Spinal cord (tissue), 10 donors: ENCODE measurements around the gene LOXL4. TPM values are rescaled to one million over a fixed set of nuclear protein-coding genes. Genes with fewer than 3 reads are reported as not detected.

Experiments
- DNase-seq, 6 donors: peaks; one replicate each; pipeline versions ENCODE4 v3.0.0 to v3.0.0-alpha.2; 2013 to 2015; ENCODE audit warnings: low spot score in 6 of 6, low read depth in 4 of 6
- H3K27ac ChIP-seq: one replicate; pipeline ENCODE4 v1.5.1; 2013; ENCODE audit warnings: low read depth, low read length, control low read depth
- H3K27me3 ChIP-seq: one replicate; pipeline ENCODE4 v1.6.1; 2013; ENCODE audit warnings: low read length; ENCODE audit not compliant: control insufficient read depth, insufficient read depth
- H3K36me3 ChIP-seq: one replicate; pipeline ENCODE4 v1.6.1; 2013; ENCODE audit warnings: low read length; ENCODE audit not compliant: control insufficient read depth, insufficient read depth
- H3K4me1 ChIP-seq: one replicate; pipeline ENCODE4 v1.6.1; 2013; ENCODE audit warnings: low read length; ENCODE audit not compliant: control insufficient read depth, insufficient read depth
- H3K4me3 ChIP-seq: one replicate; pipeline ENCODE4 v1.5.1; 2013; ENCODE audit warnings: low read depth, low read length, control low read depth
- H3K9me3 ChIP-seq: one replicate; pipeline ENCODE4 v1.6.1; 2013; ENCODE audit warnings: low read length; ENCODE audit not compliant: control insufficient read depth, insufficient read depth
- WGBS: methylation state at CpG from one replicate; pipeline ENCODE4 v1.1.5; 2013; ENCODE audit warnings: missing lambda C conversion rate; ENCODE audit not compliant: insufficient coverage; 5-methylcytosine and 5-hydroxymethylcytosine counted together
- polyA plus RNA-seq, 2 donors: library from polyadenylated mRNA; unstranded; fragments of 120-200 nt; gene quantifications; one replicate each; pipeline ENCODE4 v1.2.1, GENCODE V29; 2013; ENCODE audit not compliant: insufficient read length in 2 of 2
- total RNA-seq, 2 donors: library from RNA; depleted of rRNA in 1 of 2; stranded (reverse); fragments of 120-200 nt in 1 of 2; fragments of >200 nt in 1 of 2; gene quantifications; one replicate each; pipeline versions ENCODE4 v1.2.3 to v1.2.4, GENCODE V29; 2013 to 2014
- donor health status: healthy.

The LOXL4 gene
- total and polyA plus RNA-seq, 4 donors = 0.76 to 1.6 (median 0.92) TPM

DNA sequence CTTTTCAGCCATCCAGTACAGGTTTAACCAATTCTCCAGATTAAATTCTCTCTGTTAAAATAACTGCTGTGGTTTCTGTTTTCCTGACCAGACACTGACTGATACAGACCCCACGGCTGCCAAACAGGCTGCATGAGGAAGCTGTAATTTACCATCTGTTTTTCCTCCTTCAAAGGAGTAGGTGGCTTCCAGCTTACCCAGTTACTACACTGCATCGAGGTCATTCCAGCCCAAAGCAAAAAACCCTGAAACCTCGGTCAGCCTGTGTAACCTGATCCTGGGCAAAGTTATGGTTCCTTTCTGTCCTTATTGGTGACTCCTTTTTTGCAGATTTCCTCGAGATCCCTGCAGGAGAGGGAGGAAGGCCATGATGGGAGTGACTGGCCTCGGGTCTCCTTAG lies 27.9 kb upstream of the LOXL4 start:
- 21% methylated on average over 4 of the region's 5 CpGs for WGBS
- DNase-seq = no peak

DNA sequence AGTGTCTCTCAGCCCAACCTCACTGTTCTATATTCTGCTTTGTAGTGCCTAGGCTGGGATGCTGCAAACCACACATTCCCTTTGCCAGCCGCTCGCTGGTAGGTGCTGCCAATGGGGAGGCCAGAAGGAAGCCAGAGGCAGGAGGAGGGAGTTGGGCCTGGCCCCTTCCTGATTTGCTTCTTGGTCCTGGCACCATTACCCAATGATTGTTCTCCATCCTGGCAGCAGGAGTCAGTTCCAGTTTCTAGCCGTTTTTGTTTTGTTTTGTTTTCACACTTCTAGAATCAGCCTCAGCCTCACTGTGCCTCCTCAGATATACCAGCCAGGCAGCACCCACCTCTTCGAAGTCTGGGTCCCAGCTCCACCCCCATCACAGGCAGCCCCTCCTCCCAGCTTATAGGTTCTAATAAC lies 27.4 kb upstream of the LOXL4 start:
- DNase-seq = peak in 1 of 6 donors; percentile 72
- 40% methylated on average over 4 of the region's 4 CpGs for WGBS
- H3K36me3 ChIP-seq = no peaks in the 10 kb centered on the region
- no peak overlapping the region for H3K27ac ChIP-seq
- H3K9me3 ChIP-seq = no peaks in the 10 kb centered on the region
- no peak overlapping the region for H3K4me3 ChIP-seq
- no peaks in the 10 kb centered on the region for H3K27me3 ChIP-seq
- peaks cover 8% of the 10 kb centered on the region for H3K4me1 ChIP-seq

More for the DNA sequence above, 27.9 kb upstream of the LOXL4 start:
- Histone ChIP-seq H3K4me3 (no peak overlapping the region), H3K9me3 (no peaks in the 10 kb centered on the region), H3K36me3 (no peaks in the 10 kb centered on the region), H3K27me3 (no peaks in the 10 kb centered on the region), H3K4me1 (peaks cover 8% of the 10 kb centered on the region), H3K27ac (no peak overlapping the region)

DNA sequence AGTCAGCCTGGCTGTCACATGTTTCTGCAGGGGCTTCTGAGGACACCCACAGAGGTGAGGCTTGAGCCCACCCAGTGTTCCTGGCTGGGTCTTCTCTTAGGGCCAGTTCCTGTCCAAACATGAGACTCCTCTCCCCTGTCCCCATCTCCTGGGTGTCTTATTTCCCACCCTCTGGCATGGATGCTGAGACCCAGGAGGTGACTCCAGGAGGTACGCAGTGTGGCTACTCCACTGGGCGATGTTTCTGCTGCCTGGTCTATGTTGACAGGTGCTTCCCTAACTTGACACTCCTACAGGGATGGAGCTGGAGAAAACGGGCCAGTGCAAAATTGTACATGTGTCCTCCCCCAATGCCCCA lies 26.3 kb upstream of the LOXL4 start:
- H3K4me3 ChIP-seq = no peak overlapping the region
- peaks cover 8% of the 10 kb centered on the region for H3K4me1 ChIP-seq
- no peaks in the 10 kb centered on the region for H3K27me3 ChIP-seq
- 87% methylated on average over 3 of the region's 3 CpGs for WGBS
- DNase-seq = no peak
- H3K27ac ChIP-seq = no peak overlapping the region
- H3K9me3 ChIP-seq = no peaks in the 10 kb centered on the region
- H3K36me3 ChIP-seq = no peaks in the 10 kb centered on the region

DNA sequence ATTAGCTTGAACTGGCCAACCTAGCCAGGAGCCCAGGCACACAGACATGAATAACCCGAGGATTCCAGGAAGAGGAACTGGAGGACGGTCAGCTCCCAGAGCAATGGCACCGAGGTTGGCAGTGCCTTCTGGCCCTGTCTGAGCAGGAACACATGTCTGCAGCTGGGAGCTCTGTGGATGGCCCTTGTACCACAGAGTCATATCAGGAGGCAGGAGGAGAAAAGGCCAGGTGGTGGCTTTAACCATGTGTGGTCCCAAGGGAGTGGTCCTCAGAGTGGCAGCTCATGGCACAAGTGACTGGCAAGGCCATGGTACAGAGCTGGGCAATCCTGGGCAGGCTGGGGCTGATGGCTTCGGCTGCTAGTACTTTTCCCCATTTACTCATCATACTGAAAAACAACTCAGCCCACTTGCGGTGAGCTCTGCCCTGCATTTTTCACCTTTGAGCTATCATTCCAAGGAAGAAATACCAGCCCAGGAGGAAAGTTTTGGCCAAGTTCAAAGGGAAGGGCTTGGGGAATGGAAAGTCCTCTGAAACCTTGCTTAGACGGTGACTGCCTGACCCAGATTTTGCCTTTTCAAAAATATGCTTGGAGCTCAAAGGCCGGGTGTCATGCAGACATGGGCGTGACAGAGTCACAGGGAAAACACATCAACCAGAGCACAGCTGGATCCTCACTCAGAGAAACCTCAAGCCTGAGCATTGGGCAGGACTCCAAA lies 25.7 kb upstream of the LOXL4 start:
- Histone ChIP-seq H3K36me3 (no peaks in the 10 kb centered on the region), H3K27ac (no peak overlapping the region), H3K27me3 (no peaks in the 10 kb centered on the region), H3K9me3 (no peaks in the 10 kb centered on the region), H3K4me1 (peaks cover 8% of the 10 kb centered on the region), H3K4me3 (no peak overlapping the region)
- 84% methylated on average over 8 of the region's 8 CpGs for WGBS
- DNase-seq = peak in 1 of 6 donors; percentile 62

DNA sequence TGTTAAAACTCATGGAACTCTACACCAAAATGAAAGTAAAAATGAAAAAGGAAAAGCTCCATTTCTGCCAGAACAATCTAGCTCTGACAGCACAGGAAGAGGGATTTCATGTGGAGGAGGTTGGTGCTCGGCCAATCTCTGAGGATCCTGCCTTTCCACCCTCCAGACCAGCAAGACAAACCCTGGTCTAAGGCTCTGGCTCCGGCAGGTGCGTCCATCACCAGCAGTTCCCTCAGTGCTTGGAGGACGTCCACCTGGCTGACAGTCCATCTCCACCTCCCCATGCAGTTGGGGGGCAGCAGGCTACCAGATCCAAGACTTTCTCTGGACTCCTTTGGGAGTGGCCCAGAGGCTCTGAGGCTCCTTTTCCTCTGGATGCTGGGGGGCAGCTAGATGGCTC lies 25.0 kb upstream of the LOXL4 start:
- peaks cover 8% of the 10 kb centered on the region for H3K4me1 ChIP-seq
- no peaks in the 10 kb centered on the region for H3K27me3 ChIP-seq
- H3K36me3 ChIP-seq = no peaks in the 10 kb centered on the region
- H3K9me3 ChIP-seq = no peaks in the 10 kb centered on the region
- no peak overlapping the region for H3K4me3 ChIP-seq
- WGBS = 100% methylated on average over 1 of the region's 4 CpGs
- no peak for DNase-seq
- no peak overlapping the region for H3K27ac ChIP-seq

DNA sequence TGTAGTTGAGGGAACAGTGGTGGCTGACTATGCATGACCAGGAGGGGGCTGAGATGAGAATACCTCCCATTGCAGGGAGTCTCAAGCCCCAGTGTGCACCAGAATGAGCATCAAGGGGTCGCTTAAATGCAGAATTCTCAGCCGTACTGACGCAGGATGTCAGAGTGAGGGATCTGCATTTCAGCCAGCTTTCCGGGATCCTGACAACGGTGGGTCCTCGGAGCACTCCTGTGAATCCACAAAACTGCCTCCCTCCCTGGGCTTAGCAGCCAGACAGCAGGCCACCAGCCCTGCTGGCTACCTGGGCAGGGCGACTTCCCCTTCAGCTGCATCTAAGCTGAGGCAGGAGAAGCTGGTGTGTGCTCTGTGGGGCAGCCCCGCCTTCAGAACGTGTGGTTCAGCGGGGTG lies 21.8 kb upstream of the LOXL4 start:
- H3K4me3 ChIP-seq = no peak overlapping the region
- 74% methylated on average over 10 of the region's 10 CpGs for WGBS
- peaks cover 18% of the 10 kb centered on the region for H3K4me1 ChIP-seq
- no peaks in the 10 kb centered on the region for H3K9me3 ChIP-seq
- no peak for DNase-seq
- H3K36me3 ChIP-seq = no peaks in the 10 kb centered on the region
- no peak overlapping the region for H3K27ac ChIP-seq
- H3K27me3 ChIP-seq = no peaks in the 10 kb centered on the region

DNA sequence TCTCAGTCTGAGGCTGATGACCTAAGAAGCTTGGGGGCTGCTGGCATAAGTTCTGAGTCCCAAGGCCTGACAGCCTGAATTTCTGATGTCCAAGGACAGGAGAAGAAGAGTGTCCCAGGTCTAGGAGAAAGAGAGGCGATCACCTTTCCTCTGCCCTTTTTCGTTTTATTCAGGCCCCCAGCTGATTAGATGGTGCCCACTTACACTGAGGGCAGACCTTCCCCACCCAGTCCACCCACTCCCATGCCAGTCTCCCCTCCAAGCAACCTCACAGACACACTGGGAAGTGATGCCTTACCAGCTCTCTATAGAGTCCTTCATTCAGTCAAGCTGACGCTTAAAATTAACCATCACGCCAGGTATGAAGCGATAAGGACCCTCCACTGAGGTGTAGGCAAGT lies 19.3 kb upstream of the LOXL4 start:
- WGBS = 89% methylated on average over 4 of the region's 5 CpGs
- Histone ChIP-seq H3K27me3 (no peaks in the 10 kb centered on the region), H3K27ac (no peak overlapping the region), H3K9me3 (no peaks in the 10 kb centered on the region), H3K36me3 (no peaks in the 10 kb centered on the region), H3K4me3 (no peak overlapping the region), H3K4me1 (peaks cover 18% of the 10 kb centered on the region)
- no peak for DNase-seq

DNA sequence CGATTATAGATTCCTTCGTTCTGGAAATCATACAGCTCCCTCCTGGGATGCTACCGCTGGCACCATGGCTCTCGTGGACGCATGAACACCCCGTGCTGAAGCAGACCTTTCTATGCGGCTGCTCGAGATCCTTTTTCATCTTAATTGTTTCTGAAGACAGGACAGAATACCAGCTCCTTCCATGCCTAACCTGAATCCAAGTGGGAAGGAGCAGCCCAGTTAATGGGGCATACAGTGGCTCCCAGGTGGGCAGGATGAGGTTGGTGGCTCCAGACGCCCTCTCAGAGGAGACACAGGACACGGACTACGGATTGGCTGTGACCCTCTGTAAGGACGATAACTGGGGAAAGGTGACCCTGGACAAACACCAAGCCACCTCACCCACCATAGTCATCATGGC lies 18.4 kb upstream of the LOXL4 start:
- Histone ChIP-seq H3K4me3 (no peak overlapping the region), H3K4me1 (peaks cover 18% of the 10 kb centered on the region), H3K9me3 (no peaks in the 10 kb centered on the region), H3K27me3 (no peaks in the 10 kb centered on the region), H3K36me3 (no peaks in the 10 kb centered on the region), H3K27ac (no peak overlapping the region)
- 70% methylated on average over 12 of the region's 12 CpGs for WGBS
- DNase-seq = no peak

DNA sequence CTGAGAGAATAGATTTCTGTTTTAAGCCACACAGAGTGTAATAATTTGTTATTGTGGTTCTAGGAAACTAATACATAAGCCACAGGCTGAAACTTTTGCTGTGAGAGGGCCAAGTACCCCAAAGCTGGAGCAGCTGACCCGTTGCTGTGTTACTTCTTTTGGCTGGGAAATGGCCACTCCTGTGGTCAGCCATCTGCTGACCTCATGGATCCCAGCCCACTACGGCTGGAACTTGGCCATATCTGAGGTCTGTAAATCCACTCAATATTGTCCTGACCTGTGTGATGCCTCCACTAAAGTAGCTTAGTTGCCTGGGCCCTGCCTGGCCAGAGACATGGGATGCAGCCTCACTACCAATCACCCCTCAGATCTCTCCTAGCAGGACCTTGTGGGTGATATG lies 17.4 kb upstream of the LOXL4 start:
- Histone ChIP-seq H3K27ac (no peak overlapping the region), H3K36me3 (no peaks in the 10 kb centered on the region), H3K4me1 (peaks cover 18% of the 10 kb centered on the region), H3K4me3 (no peak overlapping the region), H3K27me3 (no peaks in the 10 kb centered on the region), H3K9me3 (no peaks in the 10 kb centered on the region)
- DNase-seq = no peak
- 69% methylated on average over 2 of the region's 2 CpGs for WGBS

DNA sequence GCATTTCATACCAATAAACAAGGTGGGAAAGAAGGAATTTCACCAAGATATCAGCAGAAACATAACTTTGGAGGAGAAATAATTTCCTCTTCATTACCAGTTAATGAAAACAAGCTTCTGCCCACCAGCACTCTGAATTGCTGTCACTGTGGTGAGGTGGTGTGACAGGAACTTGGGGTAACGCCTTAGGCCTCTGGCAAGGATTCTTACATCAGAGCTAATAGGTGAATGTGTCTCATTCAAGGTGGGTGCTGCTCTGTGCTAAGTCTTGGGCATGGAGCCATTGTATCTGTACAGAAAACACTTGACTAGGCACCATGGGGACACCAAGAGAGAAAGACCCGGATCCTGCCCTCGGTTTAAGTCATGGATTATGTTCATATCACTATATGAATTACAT lies 8.3 kb upstream of the LOXL4 start:
- Histone ChIP-seq H3K36me3 (no peaks in the 10 kb centered on the region), H3K4me3 (no peak overlapping the region), H3K4me1 (no peaks in the 10 kb centered on the region), H3K27ac (no peak overlapping the region), H3K27me3 (no peaks in the 10 kb centered on the region), H3K9me3 (no peaks in the 10 kb centered on the region)
- DNase-seq = no peak
- WGBS = 100% methylated on average over 1 of the region's 3 CpGs
